Activated T-helper 1 cell treated with anti-CD3 and anti-CD28 coated beads, Interleukin-12 subunit alpha, Interleukin-12 subunit beta, Interleukin-2, Interleukin-4 antibody, amounts not matched to agents 30 ng/mL and 10 ng/mL and 1 ng/mL, durations not matched to agents 14 hours and 24 hours and 36 hours (primary cell): ENCODE data around the gene SMAD6. TPM values are rescaled to one million over a fixed set of nuclear protein-coding genes. Genes with fewer than 3 reads are reported as not detected.
"Not testable (repeated sequence)": the region's sequence is repeated elsewhere in the genome, so short reads cannot be mapped to it uniquely, and the experiment has no call there.

Source experiments
- DNase-seq: peaks from one replicate; pipeline ENCODE4 v3.0.0; 2021; ENCODE audit warnings: low spot score
- H3K27ac Mint-ChIP-seq: one replicate; pipeline ENCODE4 v1.8.0; 2021; ENCODE audit warnings: mild to moderate bottlenecking, mixed read lengths
- H3K27me3 Mint-ChIP-seq: one replicate; pipeline ENCODE4 v1.8.0; 2022; ENCODE audit warnings: mild to moderate bottlenecking, moderate library complexity, mixed read lengths; ENCODE audit not compliant: insufficient read depth
- H3K36me3 Mint-ChIP-seq: one replicate; pipeline ENCODE4 v1.8.0; 2021; ENCODE audit warnings: low read depth, mixed read lengths
- H3K4me1 Mint-ChIP-seq: one replicate; pipeline ENCODE4 v1.8.0; 2021; ENCODE audit warnings: low read depth, mixed read lengths
- H3K4me3 Mint-ChIP-seq: one replicate; pipeline ENCODE4 v1.8.0; 2021; ENCODE audit warnings: mild to moderate bottlenecking, moderate library complexity, mixed read lengths
- H3K9me3 Mint-ChIP-seq: one replicate; pipeline ENCODE4 v1.8.0; 2021; ENCODE audit warnings: mixed read lengths
- intact Hi-C: fragments of 100-400 bp; cut with micrococcal nuclease; formaldehyde crosslinking; loops from one replicate; pipeline ENCODE4 v1.15.1; 2024
- total RNA-seq: library from RNA; stranded (reverse); gene quantifications from 2 replicates; pipeline ENCODE4 v1.2.3, GENCODE V29; 2022

SMAD6 gene
- total RNA-seq, 1 donor from 2014 or later = 0.34 TPM

- intact Hi-C loops = no loop called here
- H3K36me3 Mint-ChIP-seq = no peaks in the 10 kb centered on the region
- H3K9me3 Mint-ChIP-seq = peaks cover 5% of the 10 kb centered on the region
- H3K4me3 Mint-ChIP-seq = no peak overlapping the region
- no peak overlapping the region for H3K27ac Mint-ChIP-seq
- no peak for DNase-seq
- H3K4me1 Mint-ChIP-seq = no peaks in the 10 kb centered on the region
- H3K27me3 Mint-ChIP-seq = peaks cover 1% of the 10 kb centered on the region
These were observed 53.4 kb downstream of the SMAD6 start for GRCh38 chr15:66755298-66756068.

GRCh38 chr15:66756295-66756694, 54.3 kb downstream of the SMAD6 start:
- Mint-ChIP-seq H3K4me3 (no peak overlapping the region), H3K36me3 (no peaks in the 10 kb centered on the region), H3K4me1 (no peaks in the 10 kb centered on the region), H3K9me3 (peaks cover 5% of the 10 kb centered on the region), H3K27ac (no peak overlapping the region), H3K27me3 (peaks cover 1% of the 10 kb centered on the region)
- DNase-seq = no peak
- intact Hi-C loops = no loop called here

- Mint-ChIP-seq H3K4me1 (no peaks in the 10 kb centered on the region), H3K9me3 (peaks cover 5% of the 10 kb centered on the region)
- intact Hi-C loops = no loop called here
These were observed 55.0 kb downstream of the SMAD6 start for GRCh38 chr15:66757030-66757429.

GRCh38 chr15:66757521-66757920, 55.5 kb downstream of the SMAD6 start:
- H3K36me3 Mint-ChIP-seq = no peaks in the 10 kb centered on the region
- no peak for DNase-seq
- no peak overlapping the region for H3K27ac Mint-ChIP-seq
- H3K27me3 Mint-ChIP-seq = peaks cover 7% of the 10 kb centered on the region
- no peak overlapping the region for H3K4me3 Mint-ChIP-seq
- H3K9me3 Mint-ChIP-seq = peaks cover 5% of the 10 kb centered on the region
- H3K4me1 Mint-ChIP-seq = no peaks in the 10 kb centered on the region
- intact Hi-C loops = no loop called here

More at GRCh38 chr15:66757030-66757429, 55.0 kb downstream of the SMAD6 start:
- no peak overlapping the region for H3K4me3 Mint-ChIP-seq
- H3K27ac Mint-ChIP-seq = no peak overlapping the region
- peaks cover 5% of the 10 kb centered on the region for H3K27me3 Mint-ChIP-seq
- no peaks in the 10 kb centered on the region for H3K36me3 Mint-ChIP-seq
- DNase-seq = no peak

DNA sequence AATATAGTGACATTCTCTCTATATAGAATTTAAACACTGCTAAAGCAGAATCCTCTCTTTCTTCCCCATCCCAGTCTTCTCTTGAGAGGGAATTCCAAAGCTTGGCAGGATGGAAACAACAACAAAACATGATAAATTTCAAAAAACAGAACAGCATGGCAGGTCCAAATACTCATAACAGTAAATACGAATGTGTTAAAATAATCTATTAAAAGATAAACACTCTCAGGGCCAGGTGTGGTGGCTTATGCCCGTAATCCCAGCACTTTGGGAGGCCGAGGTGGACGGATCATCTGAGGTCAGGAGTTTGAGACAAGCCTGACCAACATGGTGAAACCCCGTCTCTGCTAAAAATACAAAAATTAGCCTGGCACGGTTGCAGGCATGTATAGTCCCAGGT, 56.2 kb downstream of the SMAD6 start:
- H3K4me3 Mint-ChIP-seq, H3K27ac Mint-ChIP-seq, H3K36me3 Mint-ChIP-seq, intact Hi-C loops, DNase-seq, H3K4me1 Mint-ChIP-seq, H3K9me3 Mint-ChIP-seq: not testable (repeated sequence)
- H3K27me3 Mint-ChIP-seq = peaks cover 12% of the 10 kb centered on the region

DNA sequence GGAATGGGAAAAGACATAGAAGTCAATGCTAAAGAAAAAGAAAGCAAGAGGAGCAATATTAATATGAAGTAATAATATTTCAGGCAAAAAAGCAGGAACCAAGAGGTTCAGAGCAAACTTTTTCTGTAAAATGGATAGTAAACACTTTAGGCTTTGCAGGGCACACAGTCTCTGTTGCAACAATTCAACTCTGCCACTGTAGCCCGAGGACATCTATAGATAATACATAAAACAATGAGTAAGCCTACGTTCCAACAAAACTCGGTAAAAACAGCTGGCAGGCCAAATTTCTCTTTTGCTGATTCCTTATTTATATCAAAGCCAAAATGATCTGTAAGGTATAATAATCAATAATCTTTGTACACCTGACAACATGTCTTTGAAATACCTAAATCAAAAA, 56.8 kb downstream of the SMAD6 start:
- intact Hi-C loops = no loop called here
- no peaks in the 10 kb centered on the region for H3K4me1 Mint-ChIP-seq
- peaks cover 12% of the 10 kb centered on the region for H3K27me3 Mint-ChIP-seq
- H3K27ac Mint-ChIP-seq = no peak overlapping the region
- no peaks in the 10 kb centered on the region for H3K36me3 Mint-ChIP-seq
- DNase-seq = no peak
- peaks cover 5% of the 10 kb centered on the region for H3K9me3 Mint-ChIP-seq
- H3K4me3 Mint-ChIP-seq = no peak overlapping the region

- DNase-seq = no peak
- Mint-ChIP-seq H3K36me3 (no peaks in the 10 kb centered on the region), H3K27ac (peak overlapping the region; percentile 47), H3K4me1 (peaks cover 1% of the 10 kb centered on the region), H3K27me3 (peaks cover 14% of the 10 kb centered on the region), H3K4me3 (no peak overlapping the region), H3K9me3 (peaks cover under 1% of the 10 kb centered on the region)
- intact Hi-C loops = no loop called here
These were observed 58.3 kb downstream of the SMAD6 start for GRCh38 chr15:66760097-66760967.

DNA sequence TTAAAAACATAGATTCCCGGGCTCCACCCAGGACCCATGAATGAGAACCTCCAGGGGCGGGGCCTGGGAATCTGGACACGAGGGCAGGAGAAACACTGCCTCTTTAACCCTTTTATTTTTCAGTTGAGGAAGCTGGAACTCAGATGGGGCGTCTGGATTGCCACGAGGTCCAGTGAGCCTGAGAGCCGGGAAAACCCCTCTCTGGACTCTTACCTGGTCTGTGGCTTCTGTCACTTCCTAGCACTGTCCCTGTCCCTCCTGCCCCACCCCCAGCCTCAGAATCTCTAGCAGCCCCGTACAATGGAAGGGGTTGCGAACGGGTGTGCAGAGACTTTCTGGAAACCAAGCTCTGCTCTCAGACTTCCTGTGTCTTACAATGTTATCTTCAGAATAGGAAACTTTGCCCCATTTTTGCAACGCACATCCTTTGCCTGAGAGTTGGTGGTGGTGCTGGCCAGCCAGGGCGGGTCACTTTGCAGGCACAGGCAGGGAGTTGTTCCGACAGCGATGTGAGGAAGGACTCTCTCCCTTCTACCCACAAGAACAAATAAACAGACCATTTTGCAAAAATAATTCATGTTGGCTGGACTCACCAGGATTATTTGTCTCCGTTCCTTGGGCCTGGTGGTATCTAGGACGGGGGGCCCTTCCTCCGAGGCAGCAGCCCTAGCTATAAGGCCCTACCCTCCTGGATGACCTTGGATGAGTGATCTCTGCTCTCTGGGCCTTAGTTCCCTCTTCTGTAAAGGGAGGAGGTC, 59.1 kb downstream of the SMAD6 start:
- Mint-ChIP-seq H3K27ac (no peak overlapping the region), H3K4me3 (no peak overlapping the region), H3K4me1 (peaks cover 8% of the 10 kb centered on the region), H3K36me3 (no peaks in the 10 kb centered on the region), H3K9me3 (no peaks in the 10 kb centered on the region), H3K27me3 (peaks cover 22% of the 10 kb centered on the region)
- DNase-seq = no peak
- intact Hi-C loops = no loop called here

DNA sequence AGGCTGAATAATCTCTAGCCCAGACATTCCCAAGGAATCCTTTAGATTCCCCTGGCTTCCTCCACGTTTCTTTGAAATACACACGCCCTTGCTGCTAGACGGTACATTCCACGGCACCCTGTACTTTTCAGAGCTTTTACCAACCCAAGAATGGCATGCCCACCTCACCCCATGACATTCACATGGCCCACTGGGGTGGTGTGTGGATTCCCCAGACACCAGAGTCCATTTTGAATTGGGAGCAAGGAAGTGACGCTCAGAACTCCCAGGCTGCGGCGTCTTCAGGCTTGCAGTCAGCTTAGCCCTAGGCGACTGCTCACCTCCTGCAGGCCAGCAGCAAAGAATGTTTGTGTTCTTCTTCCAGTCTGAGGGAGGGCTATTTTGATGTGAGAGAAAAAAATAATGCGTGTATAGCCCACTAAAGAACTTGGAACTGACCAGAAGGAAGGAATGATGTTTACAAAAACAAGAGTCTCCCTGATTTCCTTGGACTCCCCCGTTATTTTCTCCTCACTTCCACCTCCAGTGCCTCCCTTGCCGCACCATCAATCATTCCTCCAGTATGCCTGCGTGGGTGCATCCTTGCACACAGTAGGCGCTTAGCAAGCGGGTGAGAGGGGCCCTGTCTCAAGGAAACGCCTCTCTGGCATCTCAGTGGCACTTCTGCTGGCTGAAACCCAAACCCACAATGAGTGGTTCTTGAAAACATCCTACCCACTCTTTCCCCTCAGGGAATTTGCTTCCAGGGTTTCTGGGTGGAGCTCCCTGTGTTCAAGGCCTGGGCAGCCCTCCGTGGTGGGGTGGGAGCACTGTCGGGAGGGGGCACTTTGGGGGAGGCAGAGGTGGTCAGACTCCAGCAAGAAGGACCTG, 59.9 kb downstream of the SMAD6 start:
- Mint-ChIP-seq H3K9me3 (no peaks in the 10 kb centered on the region), H3K4me1 (peaks cover 8% of the 10 kb centered on the region), H3K36me3 (no peaks in the 10 kb centered on the region), H3K27ac (no peak overlapping the region), H3K4me3 (no peak overlapping the region), H3K27me3 (peaks cover 28% of the 10 kb centered on the region)
- no peak for DNase-seq
- intact Hi-C loops = no loop called here

DNA sequence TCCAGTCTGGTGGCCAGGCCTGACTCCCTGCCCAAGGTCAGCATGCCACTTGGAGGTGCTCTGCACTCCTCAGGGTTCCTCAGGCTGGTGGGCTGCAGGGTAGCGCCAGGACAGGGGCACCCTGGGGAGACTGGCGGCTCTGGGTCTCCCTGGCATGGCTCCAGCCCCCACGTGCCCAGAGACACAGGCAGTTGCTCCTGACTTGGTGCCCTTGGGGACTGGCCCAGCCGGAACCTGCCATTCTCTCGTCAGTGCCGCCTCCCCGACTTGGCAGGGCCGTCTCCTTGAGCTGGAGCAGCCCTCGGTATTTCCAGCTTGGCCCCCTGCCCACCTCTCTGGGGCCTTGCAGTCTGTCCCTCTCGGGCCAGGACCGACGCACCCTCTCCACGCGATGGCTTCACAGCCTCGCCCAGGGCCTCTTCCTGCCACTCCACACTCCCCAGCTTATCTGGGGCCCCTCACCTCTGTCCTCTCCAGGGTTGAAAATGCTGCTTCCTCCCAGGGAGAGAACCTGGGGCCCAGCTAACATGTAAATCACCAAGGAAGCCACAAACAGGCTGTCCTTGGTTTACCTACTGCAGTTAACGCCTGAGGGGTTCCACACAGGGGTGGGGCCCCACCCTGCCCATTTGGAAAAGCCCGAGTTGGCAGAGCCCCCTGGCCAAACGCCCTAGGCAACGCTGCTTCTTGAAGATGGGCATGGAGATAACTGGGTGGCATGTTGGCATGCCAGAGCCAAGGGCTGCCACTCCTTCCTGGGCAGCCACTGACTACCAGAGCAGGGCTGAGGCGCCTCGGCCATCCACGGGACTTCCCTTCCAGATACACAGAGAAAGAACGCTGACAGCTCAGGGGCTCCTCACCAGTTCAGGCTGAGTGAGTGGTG, 61.4 kb downstream of the SMAD6 start:
- Mint-ChIP-seq H3K36me3 (no peaks in the 10 kb centered on the region), H3K27me3 (peaks cover 31% of the 10 kb centered on the region), H3K4me3 (no peak overlapping the region), H3K9me3 (no peaks in the 10 kb centered on the region), H3K4me1 (peaks cover 8% of the 10 kb centered on the region), H3K27ac (no peak overlapping the region)
- DNase-seq = no peak
- intact Hi-C loops = no loop called here

GRCh38 chr15:66764072-66764786, 62.2 kb downstream of the SMAD6 start:
- H3K4me3 Mint-ChIP-seq = no peak overlapping the region
- no peaks in the 10 kb centered on the region for H3K9me3 Mint-ChIP-seq
- intact Hi-C loops = no loop called here
- H3K36me3 Mint-ChIP-seq = no peaks in the 10 kb centered on the region
- peaks cover 33% of the 10 kb centered on the region for H3K27me3 Mint-ChIP-seq
- DNase-seq = no peak
- peaks cover 8% of the 10 kb centered on the region for H3K4me1 Mint-ChIP-seq
- H3K27ac Mint-ChIP-seq = no peak overlapping the region
